Measurements from ENCODE around the gene HVCN1. TPM values are rescaled to one million over a fixed set of nuclear protein-coding genes. Genes with fewer than 3 reads are reported as not detected.

HVCN1 gene
- total RNA-seq, 2 experiments from 2014 or later = 3.9 to 4.1 TPM

DNA sequence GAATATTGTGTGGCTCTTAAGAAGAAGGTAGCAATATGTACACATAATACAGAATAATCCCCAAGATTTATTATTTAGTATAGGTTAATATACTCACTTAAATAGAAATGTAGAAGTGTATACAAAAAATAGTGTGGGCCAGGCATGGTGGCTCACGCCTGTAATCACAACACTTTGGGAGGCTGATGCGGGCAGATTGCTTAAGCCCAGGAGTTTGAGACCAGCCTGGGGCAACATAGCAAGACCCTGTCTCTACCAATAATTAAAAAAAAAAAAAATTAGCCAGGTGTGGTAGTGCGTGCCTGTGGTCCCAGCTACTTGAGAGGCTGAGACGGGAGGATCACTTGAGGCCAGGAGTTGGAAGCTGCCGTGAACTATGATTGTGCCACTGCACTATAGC lies 15.3 kb upstream of the HVCN1 start:
- ChIA-PET CTCF (interaction anchor here (1.0 to 1.3 kb wide), 4 partner anchors 27 to 254 kb away, joined by 3 to 4 read pairs (median 3); partner anchors contain the start of gene ARPC3), POLR2A (interaction anchor here (0.5 to 2.2 kb wide), 4 partner anchors 37 to 254 kb away, joined by 3 to 8 read pairs (median 4); partner anchors contain the start of genes ARPC3, FAM216A and GPN3)
- H3K4me3 ChIP-seq (ENCODE audit: low read length) = no peak overlapping the region
- ATAC-seq (ENCODE audit: poor library complexity) (no peak), DNase-seq (no peak)
- H3K27me3 ChIP-seq (ENCODE audit: control insufficient read depth in 1 of 2, insufficient read depth in 2 of 2, low read length in 2 of 2) = no peaks in the 10 kb centered on the region
- no peak overlapping the region for H3K27ac ChIP-seq (ENCODE audit: low read depth in 1 of 2, low read length in 2 of 2)
- H3K4me1 ChIP-seq (ENCODE audit: insufficient read depth, low read length) = no peaks in the 10 kb centered on the region
- TF ChIP-seq, protein P1, sequence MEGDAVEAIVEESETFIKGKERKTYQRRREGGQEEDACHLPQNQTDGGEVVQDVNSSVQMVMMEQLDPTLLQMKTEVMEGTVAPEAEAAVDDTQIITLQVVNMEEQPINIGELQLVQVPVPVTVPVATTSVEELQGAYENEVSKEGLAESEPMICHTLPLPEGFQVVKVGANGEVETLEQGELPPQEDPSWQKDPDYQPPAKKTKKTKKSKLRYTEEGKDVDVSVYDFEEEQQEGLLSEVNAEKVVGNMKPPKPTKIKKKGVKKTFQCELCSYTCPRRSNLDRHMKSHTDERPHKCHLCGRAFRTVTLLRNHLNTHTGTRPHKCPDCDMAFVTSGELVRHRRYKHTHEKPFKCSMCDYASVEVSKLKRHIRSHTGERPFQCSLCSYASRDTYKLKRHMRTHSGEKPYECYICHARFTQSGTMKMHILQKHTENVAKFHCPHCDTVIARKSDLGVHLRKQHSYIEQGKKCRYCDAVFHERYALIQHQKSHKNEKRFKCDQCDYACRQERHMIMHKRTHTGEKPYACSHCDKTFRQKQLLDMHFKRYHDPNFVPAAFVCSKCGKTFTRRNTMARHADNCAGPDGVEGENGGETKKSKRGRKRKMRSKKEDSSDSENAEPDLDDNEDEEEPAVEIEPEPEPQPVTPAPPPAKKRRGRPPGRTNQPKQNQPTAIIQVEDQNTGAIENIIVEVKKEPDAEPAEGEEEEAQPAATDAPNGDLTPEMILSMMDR (IDR thresholded peaks at IDR 0.05) = no peak
- no peaks in the 10 kb centered on the region for H3K36me3 ChIP-seq (ENCODE audit: insufficient read depth, low read length)
- H3K27ac Mint-ChIP-seq = no peak overlapping the region
- H3K36me3 Mint-ChIP-seq (ENCODE audit: low read depth) = no peaks in the 10 kb centered on the region
- H3K27me3 Mint-ChIP-seq = no peaks in the 10 kb centered on the region
- peaks cover 5% of the 10 kb centered on the region for H3K4me1 Mint-ChIP-seq (ENCODE audit: low read depth)
- no peaks in the 10 kb centered on the region for H3K9me3 ChIP-seq (ENCODE audit: control insufficient read depth in 1 of 2, insufficient read depth in 1 of 2, low read length in 2 of 2)
- no peaks in the 10 kb centered on the region for H3K9me3 Mint-ChIP-seq
- H3K4me3 Mint-ChIP-seq = no peak overlapping the region
- intact Hi-C loops (cut with DNase I, micrococcal nuclease) = loop anchor here (5.0 to 10.0 kb wide), 2 partner anchors 123 to 131 kb away; no protein-coding TSS in a partner anchor

DNA sequence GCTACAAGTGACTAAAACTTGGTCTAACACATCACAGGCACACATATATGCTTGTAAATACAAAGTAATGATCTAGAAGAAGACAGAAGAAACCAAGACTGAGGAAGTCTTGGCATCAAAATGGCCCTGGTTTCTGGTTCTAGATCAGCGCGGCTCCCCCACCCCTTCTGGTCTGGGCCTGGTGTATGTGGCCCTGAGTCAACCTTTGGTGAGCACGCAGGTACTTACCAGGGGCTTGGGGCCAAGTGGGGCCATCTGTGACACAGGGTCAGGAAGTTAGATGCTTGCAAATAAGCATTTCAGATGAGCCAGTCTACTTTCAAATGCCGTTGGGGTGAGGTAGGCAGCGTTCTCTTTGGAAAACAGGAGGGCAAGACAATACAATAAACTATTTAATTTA lies 13.2 kb upstream of the HVCN1 start:
- peaks cover 13% of the 10 kb centered on the region for H3K4me1 Mint-ChIP-seq (ENCODE audit: low read depth)
- H3K4me3 Mint-ChIP-seq = no peak overlapping the region
- H3K27me3 ChIP-seq (ENCODE audit: control insufficient read depth in 1 of 2, insufficient read depth in 2 of 2, low read length in 2 of 2) = no peaks in the 10 kb centered on the region
- H3K27ac Mint-ChIP-seq = no peak overlapping the region
- no peaks in the 10 kb centered on the region for H3K9me3 Mint-ChIP-seq
- H3K9me3 ChIP-seq (ENCODE audit: control insufficient read depth in 1 of 2, insufficient read depth in 1 of 2, low read length in 2 of 2) = no peaks in the 10 kb centered on the region
- no peak overlapping the region for H3K27ac ChIP-seq (ENCODE audit: low read depth in 1 of 2, low read length in 2 of 2)
- ATAC-seq (ENCODE audit: poor library complexity) (no peak), DNase-seq (no peak)
- POLR2A ChIA-PET = no interaction called here
- no peak overlapping the region for H3K4me3 ChIP-seq (ENCODE audit: low read length)
- intact Hi-C loops (cut with DNase I, micrococcal nuclease) = loop anchor here (5.0 to 10.0 kb wide), 2 partner anchors 125 to 133 kb away; no protein-coding TSS in a partner anchor
- H3K36me3 Mint-ChIP-seq (ENCODE audit: low read depth) = no peaks in the 10 kb centered on the region
- CTCF ChIA-PET = no interaction called here
- TF ChIP-seq, protein P1 (IDR thresholded peaks at IDR 0.05) = no peak
- H3K27me3 Mint-ChIP-seq = no peaks in the 10 kb centered on the region
- no peaks in the 10 kb centered on the region for H3K36me3 ChIP-seq (ENCODE audit: insufficient read depth, low read length)
- peaks cover 10% of the 10 kb centered on the region for H3K4me1 ChIP-seq (ENCODE audit: insufficient read depth, low read length)

DNA sequence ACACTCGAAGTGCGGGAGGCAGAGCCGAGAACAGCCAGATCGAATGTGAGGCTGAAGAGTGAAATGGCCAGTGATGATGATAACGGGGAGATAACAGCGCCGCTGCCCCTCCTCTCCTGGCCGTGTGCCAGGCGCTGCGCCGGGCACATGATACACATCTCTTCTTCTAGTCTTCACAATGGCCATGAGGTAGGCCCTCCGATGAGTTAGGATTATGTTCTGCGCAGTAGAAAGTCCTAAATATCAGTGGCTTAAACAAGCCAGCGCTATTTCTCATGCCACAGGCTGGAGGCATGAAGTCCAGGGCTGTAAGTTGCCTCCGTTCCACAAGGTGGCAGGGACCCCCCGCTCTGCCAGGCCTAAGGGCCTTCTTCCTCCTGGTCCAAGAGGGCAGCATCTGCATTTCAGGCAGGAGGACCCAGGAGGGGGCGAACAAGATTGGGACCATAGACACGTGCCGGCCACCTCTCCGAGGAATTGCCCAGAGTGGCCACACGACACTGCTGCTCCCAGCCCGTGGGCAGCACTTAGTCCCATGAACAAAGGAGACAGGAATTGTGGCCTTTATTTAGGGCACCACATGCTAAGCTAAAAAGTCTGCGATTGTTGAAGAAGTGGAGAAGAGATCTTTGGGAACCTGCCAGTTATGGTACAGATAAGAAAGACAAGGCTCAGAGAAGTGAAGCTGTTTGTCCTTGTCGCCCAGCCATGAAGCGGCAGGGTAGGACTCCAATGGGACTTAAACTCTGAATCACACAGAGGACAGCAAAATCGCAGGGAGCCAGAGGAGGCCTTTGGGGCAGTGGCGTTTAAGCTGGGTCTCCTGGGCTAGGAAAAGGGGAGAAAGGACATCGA lies 10.9 kb upstream of the HVCN1 start:
- Histone ChIP-seq H3K27me3 (ENCODE audit: control insufficient read depth in 1 of 2, insufficient read depth in 2 of 2, low read length in 2 of 2) (no peaks in the 10 kb centered on the region), H3K27ac (ENCODE audit: low read depth in 1 of 2, low read length in 2 of 2) (no peak overlapping the region), H3K4me1 (ENCODE audit: insufficient read depth, low read length) (peaks cover 10% of the 10 kb centered on the region), H3K9me3 (ENCODE audit: control insufficient read depth in 1 of 2, insufficient read depth in 1 of 2, low read length in 2 of 2) (no peaks in the 10 kb centered on the region), H3K36me3 (ENCODE audit: insufficient read depth, low read length) (no peaks in the 10 kb centered on the region), H3K4me3 (ENCODE audit: low read length) (no peak overlapping the region)
- ATAC-seq (ENCODE audit: poor library complexity) (no peak), DNase-seq (no peak)
- ChIA-PET CTCF (no interaction called here), POLR2A (no interaction called here)
- TF ChIP-seq, protein P1 (IDR thresholded peaks at IDR 0.05) = no peak
- intact Hi-C loops (cut with DNase I, micrococcal nuclease) = loop anchor here (2.0 to 10.0 kb wide), 8 partner anchors 85 to 248 kb away; partner anchors contain the start of genes ARPC3 (in 1 of the 2), FAM216A (in 1 of the 2), GPN3 (in 1 of the 2) and TCTN1 (in 1 of the 2)
- Mint-ChIP-seq H3K36me3 (ENCODE audit: low read depth) (no peaks in the 10 kb centered on the region), H3K9me3 (no peaks in the 10 kb centered on the region), H3K4me3 (no peak overlapping the region), H3K27ac (no peak overlapping the region), H3K4me1 (ENCODE audit: low read depth) (peaks cover 14% of the 10 kb centered on the region), H3K27me3 (no peaks in the 10 kb centered on the region)
